Measurements from ENCODE around the gene CAPN12.
"Not testable (repeated sequence)": the region's sequence is repeated elsewhere in the genome, so short reads cannot be mapped to it uniquely, and the experiment has no call there.

Gene CAPN12

GRCh38 chr19:38770949-38771275, 26.6 kb upstream of the CAPN12 start:
- not testable (repeated sequence) for DNase-seq (ENCODE audit: low read depth)

- DNase-seq (ENCODE audit: low read depth), result not testable (repeated sequence)
Observed at GRCh38 chr19:38770228-38770948, 26.1 kb upstream of the CAPN12 start.

GRCh38 chr19:38769635-38770211, 25.4 kb upstream of the CAPN12 start:
- peak; percentile 72 for DNase-seq (ENCODE audit: low read depth)

- no peak for DNase-seq (ENCODE audit: low read depth)
Observed at GRCh38 chr19:38766276-38767047, 22.2 kb upstream of the CAPN12 start.

- no peak for DNase-seq (ENCODE audit: low read depth)
Observed at GRCh38 chr19:38765214-38765613, 20.9 kb upstream of the CAPN12 start.

GRCh38 chr19:38763795-38764220, 19.5 kb upstream of the CAPN12 start:
- DNase-seq (ENCODE audit: low read depth), result no peak

- DNase-seq (ENCODE audit: low read depth), result not testable (repeated sequence)
Observed at GRCh38 chr19:38761884-38762389, 17.7 kb upstream of the CAPN12 start.

- DNase-seq (ENCODE audit: low read depth), result not testable (repeated sequence)
Observed at GRCh38 chr19:38760805-38761517, 16.7 kb upstream of the CAPN12 start.

- no peak for DNase-seq (ENCODE audit: low read depth)
Observed at GRCh38 chr19:38759590-38760003, 15.3 kb upstream of the CAPN12 start.

GRCh38 chr19:38754196-38754595, 9.9 kb upstream of the CAPN12 start:
- not testable (repeated sequence) for DNase-seq (ENCODE audit: low read depth)

- not testable (repeated sequence) for DNase-seq (ENCODE audit: low read depth)
Observed at GRCh38 chr19:38753783-38754182, 9.5 kb upstream of the CAPN12 start.

- DNase-seq (ENCODE audit: low read depth), result peak; percentile 3
Observed at GRCh38 chr19:38745316-38745715, 1.0 kb upstream of the CAPN12 start.

GRCh38 chr19:38744874-38745273, 600 bp upstream of the CAPN12 start:
- no peak for DNase-seq (ENCODE audit: low read depth)

GRCh38 chr19:38743394-38744297, 628 bp downstream of the CAPN12 start:
- DNase-seq (ENCODE audit: low read depth), result peak; percentile 5

GRCh38 chr19:38742906-38743305, 1.4 kb downstream of the CAPN12 start:
- peak; percentile 6 for DNase-seq (ENCODE audit: low read depth)

- DNase-seq (ENCODE audit: low read depth), result peak; percentile 1
Observed at GRCh38 chr19:38742296-38742695, 2.0 kb downstream of the CAPN12 start.

- DNase-seq (ENCODE audit: low read depth), result peak; percentile 2
Observed at GRCh38 chr19:38741670-38742069, 2.6 kb downstream of the CAPN12 start.

- DNase-seq (ENCODE audit: low read depth), result peak; percentile 2
Observed at GRCh38 chr19:38740932-38741331, 3.3 kb downstream of the CAPN12 start.

- DNase-seq (ENCODE audit: low read depth), result no peak
Observed at GRCh38 chr19:38740257-38740592, 4.0 kb downstream of the CAPN12 start.

- peak; percentile 14 for DNase-seq (ENCODE audit: low read depth)
Observed at GRCh38 chr19:38739440-38740256, 4.6 kb downstream of the CAPN12 start.

Data from EH (cell line).